Natural killer cell treated with Interleukin-12 subunit alpha and Interleukin-12 subunit beta and Interleukin-15 and Interleukin-18, amount 100 ng/mL, for 72 hours (primary cell): Measurements from ENCODE around the gene NEU1. TPM values are rescaled to one million over a fixed set of nuclear protein-coding genes. Genes with fewer than 3 reads are reported as not detected.
"Not testable (repeated sequence)": the region's sequence is repeated elsewhere in the genome, so short reads cannot be mapped to it uniquely, and the experiment has no call there.

ENCODE experiments used
- ATAC-seq, 2 donors: fragments of 150-1000 bp; cut with Tn5 transposase in 1 of 2; sonication (Bioruptor Pico), chemical (Tn5 transposase) in 1 of 2; 2 replicates each; pipeline ENCODE4 v1.10.0; 2021
- DNase-seq: peaks from one replicate; pipeline ENCODE4 v3.0.0; 2022; ENCODE audit warnings: low spot score
- H3K27ac Mint-ChIP-seq, 2 donors: 1 replicate in 1 of 2; 2 replicates in 1 of 2; pipeline ENCODE4 v1.8.0; 2022; ENCODE audit warnings: mixed read lengths in 2 of 2, mild to moderate bottlenecking in 1 of 2, moderate library complexity in 1 of 2
- H3K27me3 Mint-ChIP-seq, 2 donors: 1 replicate in 1 of 2; 2 replicates in 1 of 2; pipeline ENCODE4 v1.8.0; 2022; ENCODE audit warnings: mixed read lengths in 2 of 2
- H3K36me3 Mint-ChIP-seq: one replicate; pipeline ENCODE4 v1.8.0; 2022; ENCODE audit warnings: mixed read lengths
- H3K4me1 Mint-ChIP-seq, 2 donors: 1 replicate in 1 of 2; 2 replicates in 1 of 2; pipeline ENCODE4 v1.8.0; 2022; ENCODE audit warnings: low read depth in 2 of 2, mixed read lengths in 2 of 2, mild to moderate bottlenecking in 1 of 2
- H3K4me3 Mint-ChIP-seq: one replicate; pipeline ENCODE4 v1.8.0; 2022; ENCODE audit warnings: mixed read lengths
- H3K9me3 Mint-ChIP-seq: 2 replicates; pipeline ENCODE4 v1.8.0; 2022; ENCODE audit warnings: mixed read lengths
- total RNA-seq, 2 donors: library from RNA; stranded (reverse); gene quantifications; one replicate each; pipeline ENCODE4 v1.2.3, GENCODE V29; 2022

The NEU1 gene
- total RNA-seq, 2 donors from 2014 or later, result 37.2 to 46.6 TPM

DNA sequence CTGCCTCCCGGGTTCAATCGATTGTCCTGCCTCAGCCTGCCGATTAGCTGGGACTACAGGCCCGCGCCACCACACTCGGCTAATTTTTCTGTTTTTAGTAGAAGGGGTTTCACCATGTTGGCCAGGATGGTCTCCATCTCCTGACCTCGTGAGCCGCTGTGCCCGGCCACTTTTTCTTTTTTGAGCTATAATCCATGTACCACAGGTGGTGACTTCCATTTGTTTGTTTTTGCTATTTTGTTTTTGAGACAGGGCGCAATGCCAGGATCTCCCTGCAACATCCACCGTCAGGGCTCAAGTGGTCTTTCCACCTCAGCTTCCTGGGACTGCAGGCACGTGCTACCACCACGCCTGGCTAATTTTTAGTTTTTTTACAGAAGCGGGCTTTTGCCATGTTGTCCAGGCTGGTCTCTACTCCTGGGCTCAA lies 26.6 kb downstream of the NEU1 start:
- H3K9me3 Mint-ChIP-seq, result no peaks in the 10 kb centered on the region
- no peak for DNase-seq
- H3K36me3 Mint-ChIP-seq, result peaks cover 28% of the 10 kb centered on the region
- no peak for ATAC-seq
- H3K27me3 Mint-ChIP-seq, result no peaks in the 10 kb centered on the region
- peaks cover 36 to 40% of the 10 kb centered on the region in 2 donors for H3K4me1 Mint-ChIP-seq
- H3K27ac Mint-ChIP-seq, result peak overlapping the region; percentile 96 to 99
- H3K4me3 Mint-ChIP-seq, result peak overlapping the region; percentile 90

GRCh38 chr6:31834367-31835250 lies 28.0 kb downstream of the NEU1 start:
- H3K27ac Mint-ChIP-seq, result peak overlapping the region; percentile 96 to 99
- H3K9me3 Mint-ChIP-seq, result no peaks in the 10 kb centered on the region
- peaks cover 43 to 53% of the 10 kb centered on the region in 2 donors for H3K4me1 Mint-ChIP-seq
- H3K4me3 Mint-ChIP-seq, result peak overlapping the region; percentile 90
- peaks cover 39% of the 10 kb centered on the region for H3K36me3 Mint-ChIP-seq
- no peaks in the 10 kb centered on the region for H3K27me3 Mint-ChIP-seq
- peak; percentile 78 to 83 for ATAC-seq
- peak; percentile 84 for DNase-seq

DNA sequence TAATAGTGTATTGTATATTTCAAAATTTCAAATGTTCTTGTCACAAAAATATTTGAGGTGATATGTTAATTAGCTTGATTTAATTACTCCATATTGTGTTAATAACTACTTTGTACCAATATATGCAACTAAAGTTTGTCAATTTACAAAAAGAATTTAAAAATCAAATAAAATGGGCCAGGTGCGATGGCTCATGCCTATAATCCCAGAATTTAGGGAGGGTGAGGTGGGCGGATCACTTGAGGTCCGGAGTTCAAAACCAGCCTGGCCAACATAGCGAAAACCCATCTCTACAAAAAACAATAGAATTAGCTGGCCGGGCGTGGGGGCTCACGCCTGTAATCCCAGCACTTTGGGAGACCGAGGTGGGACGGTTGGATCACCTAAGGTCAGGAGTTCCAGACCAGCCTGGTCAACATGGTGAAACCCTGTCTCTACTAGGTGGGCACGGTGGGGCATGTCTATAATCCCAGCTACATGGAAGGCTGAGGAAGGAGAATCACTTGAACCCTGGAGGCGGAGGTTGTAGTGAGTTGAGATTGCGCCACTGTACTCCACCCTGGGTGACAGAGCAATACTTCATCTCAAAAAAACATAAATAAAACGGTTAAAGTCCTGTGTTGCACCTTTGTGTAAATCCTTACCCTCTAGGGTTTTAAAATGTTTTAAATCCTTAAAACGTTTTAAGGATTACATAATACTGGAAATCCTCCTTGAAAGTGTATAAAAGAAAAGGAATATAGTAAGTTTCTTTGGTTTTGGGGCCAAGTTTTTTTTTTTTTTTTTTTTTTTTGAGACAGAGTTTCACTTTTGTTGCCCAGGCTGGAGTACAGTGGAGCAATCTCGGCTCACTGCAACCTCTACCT lies 31.0 kb downstream of the NEU1 start:
- H3K4me3 Mint-ChIP-seq, result peak overlapping the region; percentile 84
- H3K27me3 Mint-ChIP-seq, result no peaks in the 10 kb centered on the region
- DNase-seq, result no peak
- peaks cover 33 to 45% of the 10 kb centered on the region in 2 donors for H3K4me1 Mint-ChIP-seq
- H3K36me3 Mint-ChIP-seq, result peaks cover 20% of the 10 kb centered on the region
- ATAC-seq, result no peak
- H3K9me3 Mint-ChIP-seq, result no peaks in the 10 kb centered on the region
- H3K27ac Mint-ChIP-seq, result no peak overlapping the region

DNA sequence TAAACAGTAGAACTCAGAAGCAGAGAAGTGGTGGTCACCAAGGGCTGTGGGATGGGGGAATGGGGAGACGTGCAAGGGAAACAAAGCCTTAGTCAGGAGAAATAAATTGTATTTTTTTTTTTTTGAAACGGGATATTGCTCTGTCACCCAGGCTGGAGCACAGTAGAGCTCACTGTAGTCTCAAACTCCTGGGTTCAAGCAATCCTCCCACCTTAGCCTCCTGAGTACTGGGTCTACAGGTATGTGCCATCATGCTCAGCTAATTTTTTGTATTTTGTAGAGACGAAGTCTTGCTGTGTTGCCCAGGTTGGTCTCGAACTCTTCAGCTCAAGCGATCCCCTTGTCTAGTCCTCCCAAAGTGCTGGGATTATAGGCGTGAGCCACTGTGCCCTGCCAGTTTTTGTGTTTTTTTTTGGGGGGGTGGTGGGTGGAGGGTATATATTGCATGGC lies 31.7 kb downstream of the NEU1 start:
- DNase-seq, result no peak
- Mint-ChIP-seq H3K36me3 (peaks cover 13% of the 10 kb centered on the region), H3K9me3 (no peaks in the 10 kb centered on the region), H3K4me3 (peak overlapping the region; percentile 84), H3K4me1 (peaks cover 29 to 39% of the 10 kb centered on the region in 2 donors), H3K27ac (peak overlapping the region; percentile 73 to 92), H3K27me3 (no peaks in the 10 kb centered on the region)
- no peak for ATAC-seq

GRCh38 chr6:31829633-31830283 lies 32.9 kb downstream of the NEU1 start:
- peaks cover 31 to 38% of the 10 kb centered on the region in 2 donors for H3K4me1 Mint-ChIP-seq
- H3K36me3 Mint-ChIP-seq, result peaks cover 11% of the 10 kb centered on the region
- DNase-seq (no peak), ATAC-seq (no peak)
- H3K27me3 Mint-ChIP-seq, result no peaks in the 10 kb centered on the region
- H3K9me3 Mint-ChIP-seq, result no peaks in the 10 kb centered on the region
- peak overlapping the region; percentile 84 for H3K4me3 Mint-ChIP-seq
- H3K27ac Mint-ChIP-seq, result peak overlapping the region; percentile 73 to 92

GRCh38 chr6:31827286-31828079 lies 35.1 kb downstream of the NEU1 start, which contains the start of gene HSPA1B:
HSPA1B (plus strand) TSS chr6:31827738; CDS start chr6:31827951, 213 bp downstream.
- no peaks in the 10 kb centered on the region for H3K27me3 Mint-ChIP-seq
- ATAC-seq, result peak; percentile 88 to 90
- H3K9me3 Mint-ChIP-seq, result no peaks in the 10 kb centered on the region
- H3K4me3 Mint-ChIP-seq, result peak within 1 kb of the TSS; percentile 88
- H3K4me1 Mint-ChIP-seq, result peaks cover 31 to 32% of the 10 kb centered on the region in 2 donors
- H3K36me3 Mint-ChIP-seq, result peaks cover 11% of the 10 kb centered on the region
- peak within 1 kb of the TSS; percentile 91 to 97 for H3K27ac Mint-ChIP-seq
- peak; percentile 98 for DNase-seq

DNA sequence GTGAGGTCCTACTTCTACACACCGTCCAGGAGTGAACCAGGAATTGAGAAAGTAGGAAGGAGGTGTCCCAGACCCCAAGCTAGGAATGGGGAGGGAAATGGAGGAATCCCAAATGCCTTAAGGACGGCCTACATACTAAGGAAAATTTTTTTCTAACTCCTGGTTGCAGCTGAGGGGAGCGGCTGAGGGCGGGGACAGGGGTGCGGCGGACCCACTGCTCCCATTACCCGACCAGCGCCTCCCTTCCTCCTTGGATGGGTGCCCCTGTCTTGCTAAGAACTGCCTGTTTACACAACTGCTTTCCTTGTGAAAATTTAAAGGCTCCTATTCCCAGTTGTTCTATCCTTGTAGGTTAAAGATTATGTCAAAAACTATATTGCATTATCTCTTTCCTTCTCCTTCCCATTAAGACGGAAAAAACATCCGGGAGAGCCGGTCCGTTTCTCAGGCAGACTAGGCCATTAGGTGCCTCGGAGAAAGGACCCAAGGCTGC lies 35.8 kb downstream of the NEU1 start:
- Mint-ChIP-seq H3K36me3 (peaks cover 11% of the 10 kb centered on the region), H3K4me1 (peaks cover 37 to 38% of the 10 kb centered on the region in 2 donors), H3K4me3 (peak overlapping the region; percentile 88), H3K27me3 (no peaks in the 10 kb centered on the region), H3K27ac (peak overlapping the region; percentile 91 to 97), H3K9me3 (no peaks in the 10 kb centered on the region)
- DNase-seq, result no peak
- ATAC-seq, result no peak

DNA sequence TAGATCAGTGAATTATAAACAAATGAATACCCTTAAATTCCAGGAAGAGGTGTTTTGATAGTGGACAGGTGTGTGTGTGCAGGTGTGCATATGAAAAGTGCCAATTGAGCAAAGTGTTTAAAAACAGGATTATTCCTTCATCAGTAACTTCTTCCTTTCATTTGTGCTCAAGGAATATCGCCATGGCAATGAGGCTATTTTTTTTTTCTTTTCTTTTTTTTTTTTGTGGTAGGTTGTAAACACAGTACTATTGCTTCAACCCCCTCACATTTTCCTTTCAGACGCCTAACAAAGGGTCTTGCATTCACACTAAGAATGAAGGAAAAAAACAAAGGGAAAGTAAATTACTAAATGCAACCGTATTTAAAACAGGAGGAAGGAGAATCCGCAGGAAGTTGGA lies 37.1 kb downstream of the NEU1 start:
- no peaks in the 10 kb centered on the region for H3K27me3 Mint-ChIP-seq
- peaks cover 8% of the 10 kb centered on the region for H3K36me3 Mint-ChIP-seq
- DNase-seq (no peak), ATAC-seq (no peak)
- H3K9me3 Mint-ChIP-seq, result no peaks in the 10 kb centered on the region
- H3K4me1 Mint-ChIP-seq, result peaks cover 39 to 43% of the 10 kb centered on the region in 2 donors
- H3K4me3 Mint-ChIP-seq, result peak overlapping the region; percentile 88
- peak overlapping the region; percentile 91 to 97 for H3K27ac Mint-ChIP-seq

GRCh38 chr6:31823592-31824196 lies 38.9 kb downstream of the NEU1 start:
- peak overlapping the region; percentile 45 for H3K4me3 Mint-ChIP-seq
- not testable (repeated sequence) for DNase-seq, H3K27me3 Mint-ChIP-seq, H3K36me3 Mint-ChIP-seq, ATAC-seq, H3K9me3 Mint-ChIP-seq
- H3K4me1 Mint-ChIP-seq, result peaks cover 35 to 48% of the 10 kb centered on the region in 2 donors
- peak overlapping the region; percentile 89 to 94 for H3K27ac Mint-ChIP-seq

DNA sequence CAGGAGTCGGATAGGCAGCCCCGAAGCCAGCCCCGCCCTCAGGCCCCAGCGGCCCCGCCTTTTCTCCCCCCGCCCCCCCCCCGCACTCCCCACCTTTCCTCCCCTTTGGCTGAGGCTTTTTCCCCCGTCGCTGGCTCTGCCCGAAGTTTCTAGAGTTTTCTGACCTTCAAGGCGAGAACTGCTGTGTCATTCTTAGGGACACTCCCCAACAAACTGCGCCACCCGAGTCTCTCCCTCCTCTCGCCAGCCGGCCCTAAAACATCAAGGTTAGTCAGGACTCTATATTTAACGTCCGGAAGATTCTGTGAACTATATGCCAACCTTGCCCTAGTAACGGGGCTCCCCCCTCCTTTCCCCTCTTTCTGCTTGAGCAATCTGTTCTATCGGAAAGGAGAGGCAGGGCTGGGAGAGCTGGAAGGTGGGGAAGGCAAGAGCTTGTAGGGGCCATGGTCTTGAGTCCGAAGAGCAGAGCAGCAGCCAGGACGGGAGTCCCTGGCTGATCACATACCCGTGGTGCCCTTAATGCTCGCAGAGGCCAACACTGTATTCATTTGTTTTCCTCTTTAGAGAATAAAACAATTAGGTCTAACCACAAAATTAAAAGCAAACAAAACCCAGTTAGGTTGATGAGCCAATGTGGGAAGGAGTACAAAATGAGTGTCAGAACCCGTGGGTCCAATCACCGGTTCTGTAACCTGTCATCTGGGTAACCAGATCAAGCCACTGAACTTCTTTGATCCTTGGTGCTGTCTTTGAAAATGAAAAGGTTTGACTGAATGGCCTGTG lies 40.4 kb downstream of the NEU1 start:
- no peaks in the 10 kb centered on the region for H3K27me3 Mint-ChIP-seq
- peak overlapping the region; percentile 89 for H3K4me3 Mint-ChIP-seq
- peak; percentile 89 for DNase-seq
- peaks cover 47 to 59% of the 10 kb centered on the region in 2 donors for H3K4me1 Mint-ChIP-seq
- H3K27ac Mint-ChIP-seq, result peak overlapping the region; percentile 89 to 94
- H3K36me3 Mint-ChIP-seq, result peaks cover 6% of the 10 kb centered on the region
- no peaks in the 10 kb centered on the region for H3K9me3 Mint-ChIP-seq
- ATAC-seq, result peak; percentile 75 to 84

GRCh38 chr6:31821301-31822035 lies 41.2 kb downstream of the NEU1 start:
- Mint-ChIP-seq H3K36me3 (peaks cover 6% of the 10 kb centered on the region), H3K27ac (peak overlapping the region; percentile 89 to 94), H3K27me3 (no peaks in the 10 kb centered on the region), H3K4me1 (peaks cover 39 to 52% of the 10 kb centered on the region in 2 donors), H3K9me3 (no peaks in the 10 kb centered on the region), H3K4me3 (peak overlapping the region; percentile 89)
- ATAC-seq, result peak; percentile 66 to 69
- DNase-seq, result peak; percentile 76
